HepG2 (cell line): ENCODE results near the gene ACSL6. TPM values are rescaled to one million over a fixed set of nuclear protein-coding genes. Genes with fewer than 3 reads are reported as not detected.

Experiments used
- ATAC-seq: fragments of 200-7000 bp; cut with Tn5 transposase; 3 replicates; pipeline ENCODE4 v1.9.1; 2020; ENCODE audit warnings: mild to moderate bottlenecking, moderate library complexity
- BruUV-seq: library from RNA; stranded (reverse); fragments of 400-500 nt; replicated peaks from 2 replicates; lab custom pipeline; 2021; lab: Mats Ljungman, UMichigan
- CTCF ChIA-PET: fragments of 300-600 bp; formaldehyde crosslinking; extraction: SDS; loops from one replicate; lab custom pipeline; 2021; ENCODE audit warnings: low total read pairs, inconsistent platforms, low intra/inter-chr PET ratio; lab: Yijun Ruan, JAX
- POLR2A ChIA-PET: fragments of 350-600 bp; sonication (Branson Sonifier 250); formaldehyde crosslinking; loops from one replicate; lab custom pipeline; 2020; ENCODE audit warnings: antibody characterized with exemption, inconsistent platforms; lab: Yijun Ruan, JAX
- DNase-seq: peaks from one replicate; pipeline ENCODE4 v3.0.0-alpha.2; 2015; ENCODE audit warnings: low spot score
- FAIRE-seq: peaks from 3 replicates; lab custom pipeline; 2011; peaks lifted over from hg19 to GRCh38; lab: Jason Lieb, UNC
- H2AFZ ChIP-seq: one replicate; pipeline ENCODE4 v1.6.1; 2011; ENCODE audit warnings: low read length, inconsistent platforms
- H3K27ac ChIP-seq: fragments of 300-600 bp; 3 replicates; pipeline ENCODE4 v1.8.0; 2011; ENCODE audit warnings: mixed run types, mild to moderate bottlenecking, mixed read lengths, low read length, inconsistent platforms; ENCODE audit not compliant: insufficient read depth; ENCODE audit errors: extremely low read length
- H3K27me3 ChIP-seq, 2 experiments: fragments of 200-600 bp in 1 of 2; 2 replicates in 1 of 2; 3 replicates in 1 of 2; pipeline versions ENCODE4 v1.6.0 to v1.8.0; 2011; ENCODE audit warnings: low read length in 2 of 2, mild to moderate bottlenecking in 2 of 2, moderate library complexity in 2 of 2, inconsistent platforms in 1 of 2; ENCODE audit not compliant: insufficient read depth in 2 of 2, control insufficient read depth in 1 of 2
- H3K36me3 ChIP-seq, 2 experiments: fragments of 200-600 bp in 1 of 2; replicated peaks in 1 of 2; 2 replicates in 1 of 2; 3 replicates in 1 of 2; pipeline versions ENCODE4 v1.5.1 to v1.8.0; 2011; ENCODE audit warnings: low read length in 2 of 2, inconsistent platforms in 1 of 2; ENCODE audit not compliant: insufficient read depth in 2 of 2, control insufficient read depth in 1 of 2
- H3K4me1 ChIP-seq: 2 replicates; pipeline ENCODE4 v1.5.1; 2012; ENCODE audit warnings: low read length, inconsistent platforms; ENCODE audit not compliant: insufficient read depth
- H3K4me2 ChIP-seq: 2 replicates; pipeline ENCODE4 v1.6.0; 2011; ENCODE audit warnings: low read depth, low read length, inconsistent platforms
- H3K4me3 ChIP-seq, 3 experiments: fragments of 200-600 bp in 1 of 3; sonication (generic), shearing (Covaris generic) in 1 of 3; replicated peaks in 1 of 3; 2 replicates each; pipeline ENCODE4 v1.5.1; 2011 to 2016; ENCODE audit warnings: low read length in 3 of 3, inconsistent platforms in 2 of 3, low read depth in 2 of 3, mild to moderate bottlenecking in 2 of 3, control low read depth in 1 of 3, mixed read lengths in 1 of 3; ENCODE audit not compliant: insufficient read depth in 1 of 3
- H3K79me2 ChIP-seq: one replicate; pipeline ENCODE4 v1.6.1; 2011; ENCODE audit warnings: low read length, inconsistent platforms; ENCODE audit not compliant: insufficient read depth
- H3K9ac ChIP-seq: 2 replicates; pipeline ENCODE4 v1.6.0; 2011; ENCODE audit warnings: mild to moderate bottlenecking, low read depth, low read length, inconsistent platforms; ENCODE audit not compliant: insufficient read depth
- H3K9me3 ChIP-seq: 2 replicates; pipeline ENCODE4 v1.5.1; 2012; ENCODE audit warnings: mild to moderate bottlenecking, low read length
- H4K20me1 ChIP-seq: 2 replicates; pipeline ENCODE4 v1.6.0; 2011; ENCODE audit warnings: inconsistent platforms, mild to moderate bottlenecking, low read length, moderate library complexity; ENCODE audit not compliant: insufficient read depth
- ATF2 ChIP-seq: sonication (generic); formaldehyde crosslinking; IDR thresholded peaks from 2 replicates; pipeline ENCODE4 v1.4.0; 2020; ENCODE audit warnings: missing genetic modification reagents
- ATF7-NPFF ChIP-seq: sonication (generic); formaldehyde crosslinking; IDR thresholded peaks from 2 replicates; pipeline ENCODE4 v1.8.1; 2023; ENCODE audit warnings: mild to moderate bottlenecking, low read depth, missing genetic modification reagents, moderate library complexity
- BCL3 ChIP-seq: sonication (generic); formaldehyde crosslinking; IDR thresholded peaks from 2 replicates; pipeline ENCODE4 v1.5.1; 2020; ENCODE audit warnings: mild to moderate bottlenecking, missing genetic modification reagents, moderate library complexity
- CEBPB ChIP-seq: IDR thresholded peaks from 2 replicates; pipeline ENCODE4 v1.6.1; 2011; ENCODE audit warnings: low read depth, low read length, improper control_type of control experiment, borderline replicate concordance
- DRAP1 ChIP-seq: IDR thresholded peaks from 2 replicates; pipeline ENCODE4 v1.6.1; 2016; ENCODE audit warnings: missing genetic modification reagents, missing compliant biosample characterization
- MXD1 ChIP-seq: sonication (generic); formaldehyde crosslinking; IDR thresholded peaks from 2 replicates; pipeline ENCODE4 v1.4.0; 2020; ENCODE audit warnings: mild to moderate bottlenecking, missing genetic modification reagents
- MYC ChIP-seq: sonication (generic); formaldehyde crosslinking; IDR thresholded peaks from 2 replicates; pipeline ENCODE4 v1.9.0; 2021; ENCODE audit warnings: missing genetic modification reagents, borderline replicate concordance
- PAF1 ChIP-seq: IDR thresholded peaks from 2 replicates; pipeline ENCODE4 v1.6.1; 2016; ENCODE audit warnings: missing genetic modification reagents, missing compliant biosample characterization
- PBX3 ChIP-seq: sonication (generic); formaldehyde crosslinking; IDR thresholded peaks from 2 replicates; pipeline ENCODE4 v1.8.1; 2023; ENCODE audit warnings: missing genetic modification reagents, inconsistent platforms, borderline replicate concordance
- ZNF160 ChIP-seq: sonication (generic); formaldehyde crosslinking; IDR thresholded peaks from 2 replicates; pipeline ENCODE4 v1.8.0; 2022; ENCODE audit warnings: mild to moderate bottlenecking, inconsistent platforms, missing genetic modification reagents
- ZNF207 ChIP-seq: fragments of 450-650 bp; IDR thresholded peaks from 2 replicates; pipeline ENCODE4 v1.6.1; 2016; ENCODE audit warnings: antibody characterized with exemption, borderline replicate concordance
- ZNF264 ChIP-seq: sonication (generic); formaldehyde crosslinking; IDR thresholded peaks from 2 replicates; pipeline ENCODE4 v1.4.0; 2020; ENCODE audit warnings: missing genetic modification reagents
- ZNF512B ChIP-seq: sonication (generic); formaldehyde crosslinking; IDR thresholded peaks from 2 replicates; pipeline ENCODE4 v1.5.1; 2020; ENCODE audit warnings: missing genetic modification reagents, mild to moderate bottlenecking, borderline replicate concordance
- ZNF670 ChIP-seq: sonication (generic); formaldehyde crosslinking; IDR thresholded peaks from 2 replicates; pipeline ENCODE4 v1.8.0; 2022; ENCODE audit warnings: mild to moderate bottlenecking, missing genetic modification reagents, borderline replicate concordance
- ZNF691 ChIP-seq: sonication (generic); formaldehyde crosslinking; IDR thresholded peaks from 2 replicates; pipeline ENCODE4 v1.4.0; 2020; ENCODE audit warnings: missing genetic modification reagents, low read depth, mild to moderate bottlenecking, borderline replicate concordance
- ZNF782 ChIP-seq: sonication (generic); formaldehyde crosslinking; IDR thresholded peaks from 2 replicates; pipeline ENCODE4 v1.4.0; 2020; ENCODE audit warnings: missing genetic modification reagents, mild to moderate bottlenecking, borderline replicate concordance
- WGBS: methylation state at CpG from one replicate; pipeline ENCODE4 v1.1.6; 2017; ENCODE audit warnings: low lambda C conversion rate; 5-methylcytosine and 5-hydroxymethylcytosine counted together
- in situ Hi-C: cut with HindIII; loops from 2 replicates; pipeline ENCODE4 v1.10.0; 2017; ENCODE audit warnings: low pct_unique_long_range_greater_than_20kb; ENCODE audit not compliant: extremely low pct_ligation_motif_present
- intact Hi-C: fragments of 100-400 bp; cut with micrococcal nuclease; formaldehyde crosslinking; loops from one replicate; pipeline ENCODE4 v1.10.0; 2022; ENCODE audit not compliant: unreplicated experiment
- polyA plus RNA-seq, 8 experiments: library from polyadenylated mRNA; depleted of rRNA in 3 of 8; stranded (reverse) in 7 of 8; unstranded in 1 of 8; fragments of >200 nt; fragmentation: Illumina TruSeq in 4 of 8; extraction: Trizol in 4 of 8; gene quantifications; 2 replicates each; pipeline versions ENCODE4 v1.2.1 to v1.2.3, GENCODE V29; 2011 to 2016; ENCODE audit warnings: low read depth in 4 of 8, missing spikeins in 1 of 8, mixed read lengths in 1 of 8; ENCODE audit not compliant: insufficient read depth in 1 of 8
- total RNA-seq, 5 experiments: library from RNA; depleted of rRNA; stranded (reverse); fragments of >200 nt; fragmentation: Illumina TruSeq; extraction: Trizol; gene quantifications; 2 replicates each; pipeline ENCODE4 v1.2.3, GENCODE V29; 2016; ENCODE audit warnings: low read depth in 1 of 5

Gene ACSL6
- total and polyA plus RNA-seq, 2 of the 13 experiments (the other 11 are each of a cell fraction or from before 2014, with no cell fraction given), result 3.7 to 3.8 TPM

GRCh38 chr5:131987251-131987650 is 24.2 kb downstream of the ACSL6 start:
- ChIA-PET CTCF (no interaction called here), POLR2A (no interaction called here)
- no peak for DNase-seq
- Histone ChIP-seq H3K36me3 (no peaks in the 10 kb centered on the region), H3K27ac (no peak overlapping the region), H3K79me2 (no peaks in the 10 kb centered on the region), H3K9me3 (no peaks in the 10 kb centered on the region), H2AFZ (no peak overlapping the region), H3K27me3 (no peaks in the 10 kb centered on the region), H3K4me1 (peaks cover 6% of the 10 kb centered on the region; the same call in 1 of the 2 replicates), H4K20me1 (no peaks in the 10 kb centered on the region), H3K4me3 (no peak overlapping the region), H3K9ac (no peak overlapping the region), H3K4me2 (no peak overlapping the region)
- no peak for FAIRE-seq
- intact Hi-C loops (no loop called here), in situ Hi-C loops (no loop called here)
- TF ChIP-seq CEBPB (no peak), ATF7-NPFF (CRISPR knock-in tag) (no peak), ZNF691 (CRISPR knock-in tag) (no peak), MYC (no peak), ZNF264 (CRISPR knock-in tag) (no peak), ZNF670 (CRISPR knock-in tag) (no peak), ZNF512B (CRISPR knock-in tag) (no peak), PAF1 (CRISPR knock-in tag) (no peak), ZNF782 (CRISPR knock-in tag) (no peak), BCL3 (CRISPR knock-in tag) (no peak), MXD1 (CRISPR knock-in tag) (no peak), DRAP1 (no peak), ZNF207 (no peak), ZNF160 (CRISPR knock-in tag) (no peak), PBX3 (no peak), ATF2 (CRISPR knock-in tag) (no peak)
- no peak for ATAC-seq
- WGBS, result 80% methylated on average over 3 of the region's 3 CpGs
- no TSS peak for BruUV-seq
